GM23338 (cell line): ENCODE measurements around the gene UBE3A.

Source experiments
- CREB1 ChIP-seq: fragments of 250-450 bp; sonication (Bioruptor Pico); IDR thresholded peaks from 2 replicates; pipeline ENCODE4 v1.5.0; 2020; ENCODE audit warnings: low read depth, mild to moderate bottlenecking, moderate library complexity
- CTCF ChIP-seq, 2 experiments: fragments of 200-600 bp in 1 of 2; sonication (generic) in 1 of 2; conservative IDR thresholded peaks; 2 replicates each; pipeline versions ENCODE4 v1.5.1 to v1.6.1; 2016 to 2017; ENCODE audit warnings: antibody characterized with exemption in 2 of 2, low read depth in 2 of 2, mild to moderate bottlenecking in 2 of 2, moderate library complexity in 1 of 2
- EZH2 ChIP-seq: fragments of 200-600 bp; sonication (generic); IDR thresholded peaks from one replicate; pipeline ENCODE4 v1.8.0; 2017; ENCODE audit warnings: antibody characterized with exemption, mild to moderate bottlenecking, low read depth; ENCODE audit not compliant: unreplicated experiment
- EZH2phosphoT487 ChIP-seq: fragments of 200-600 bp; sonication (generic); IDR thresholded peaks from one replicate; pipeline ENCODE4 v1.8.1; 2018; ENCODE audit warnings: antibody characterized with exemption; ENCODE audit not compliant: unreplicated experiment
- POLR2AphosphoS5 ChIP-seq: IDR thresholded peaks from 2 replicates; pipeline ENCODE4 v1.6.1; 2016; ENCODE audit warnings: antibody characterized with exemption, low read depth
- ZNF331 ChIP-seq: fragments of 250-450 bp; sonication (Bioruptor Pico); IDR thresholded peaks from 2 replicates; pipeline ENCODE4 v1.5.0; 2020; ENCODE audit warnings: low read depth, mild to moderate bottlenecking, moderate library complexity

- no peak for TF ChIP-seq CREB1 (CRISPR knock-in tag)
- TF ChIP-seq POLR2AphosphoS5: no peak
- TF ChIP-seq EZH2: no peak
- TF ChIP-seq CTCF (conservative IDR thresholded peaks at IDR 0.05; ENCODE audit: low read depth in 2 of 2): no peak
- TF ChIP-seq ZNF331 (CRISPR knock-in tag): no peak
- no peak for TF ChIP-seq EZH2phosphoT487
Measured at GRCh38 chr15:25450163-25450562, 11.3 kb upstream of the UBE3A start.
